ENCODE results near the gene PPM1L.

PPM1L gene

GRCh38 chr3:160806094-160806493 lies 50.1 kb downstream of the PPM1L start:
- TF ChIP-seq, protein P1, sequence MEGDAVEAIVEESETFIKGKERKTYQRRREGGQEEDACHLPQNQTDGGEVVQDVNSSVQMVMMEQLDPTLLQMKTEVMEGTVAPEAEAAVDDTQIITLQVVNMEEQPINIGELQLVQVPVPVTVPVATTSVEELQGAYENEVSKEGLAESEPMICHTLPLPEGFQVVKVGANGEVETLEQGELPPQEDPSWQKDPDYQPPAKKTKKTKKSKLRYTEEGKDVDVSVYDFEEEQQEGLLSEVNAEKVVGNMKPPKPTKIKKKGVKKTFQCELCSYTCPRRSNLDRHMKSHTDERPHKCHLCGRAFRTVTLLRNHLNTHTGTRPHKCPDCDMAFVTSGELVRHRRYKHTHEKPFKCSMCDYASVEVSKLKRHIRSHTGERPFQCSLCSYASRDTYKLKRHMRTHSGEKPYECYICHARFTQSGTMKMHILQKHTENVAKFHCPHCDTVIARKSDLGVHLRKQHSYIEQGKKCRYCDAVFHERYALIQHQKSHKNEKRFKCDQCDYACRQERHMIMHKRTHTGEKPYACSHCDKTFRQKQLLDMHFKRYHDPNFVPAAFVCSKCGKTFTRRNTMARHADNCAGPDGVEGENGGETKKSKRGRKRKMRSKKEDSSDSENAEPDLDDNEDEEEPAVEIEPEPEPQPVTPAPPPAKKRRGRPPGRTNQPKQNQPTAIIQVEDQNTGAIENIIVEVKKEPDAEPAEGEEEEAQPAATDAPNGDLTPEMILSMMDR (conservative IDR thresholded peaks at IDR 0.05; ENCODE audit: low read length), result no peak
- no peak for DNase-seq (ENCODE audit: low read depth)
- no peak overlapping the region for H3K4me3 ChIP-seq (ENCODE audit: low read length)

DNA sequence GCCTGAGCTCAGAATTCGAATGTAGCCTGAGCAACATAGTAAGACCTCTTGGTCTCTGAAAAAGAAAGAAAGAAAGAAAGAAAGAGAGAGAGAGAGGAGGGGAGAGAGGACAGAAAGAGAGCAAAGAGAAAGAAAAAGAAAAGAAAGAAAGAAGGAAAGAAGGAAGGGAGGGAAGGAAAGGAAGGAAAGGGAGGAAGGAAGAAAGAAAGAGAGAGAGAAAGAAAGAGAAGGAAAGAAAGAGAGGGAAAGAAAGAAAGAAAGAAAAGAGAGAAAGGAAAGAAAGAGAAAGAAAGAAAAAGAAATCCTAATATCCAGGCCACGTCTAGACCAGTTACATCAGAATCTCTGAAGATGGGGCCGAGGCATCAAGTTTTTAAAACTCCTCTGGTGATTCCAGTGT lies 50.7 kb downstream of the PPM1L start:
- H3K4me3 ChIP-seq (ENCODE audit: low read length), result no peak overlapping the region
- DNase-seq (ENCODE audit: low read depth), result no peak
- TF ChIP-seq, protein P1 (conservative IDR thresholded peaks at IDR 0.05; ENCODE audit: low read length), result no peak

GRCh38 chr3:160808838-160809237 lies 52.8 kb downstream of the PPM1L start:
- H3K4me3 ChIP-seq (ENCODE audit: low read length), result no peak overlapping the region
- TF ChIP-seq, protein P1 (conservative IDR thresholded peaks at IDR 0.05; ENCODE audit: low read length), result no peak
- DNase-seq (ENCODE audit: low read depth), result no peak

DNA sequence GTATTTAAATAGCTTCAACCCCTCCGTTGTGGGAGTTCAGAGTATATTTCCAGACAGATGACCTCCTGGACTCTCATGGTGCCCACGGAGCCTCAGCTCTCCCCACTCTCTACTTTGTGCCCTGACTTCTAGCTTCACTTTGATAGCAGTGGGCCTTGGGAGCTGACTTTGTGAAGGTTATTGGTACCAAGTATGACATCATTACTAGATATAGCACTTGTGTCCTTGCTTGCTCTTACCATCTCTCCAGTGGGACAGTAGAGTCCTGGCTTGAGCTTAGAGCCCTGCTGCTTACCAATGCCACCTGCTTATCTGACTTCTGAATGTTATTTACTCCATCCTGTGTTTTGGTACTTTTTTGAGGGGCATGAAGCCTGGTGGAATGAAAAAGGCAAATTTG lies 53.4 kb downstream of the PPM1L start:
- TF ChIP-seq, protein P1 (conservative IDR thresholded peaks at IDR 0.05; ENCODE audit: low read length), result no peak

DNA sequence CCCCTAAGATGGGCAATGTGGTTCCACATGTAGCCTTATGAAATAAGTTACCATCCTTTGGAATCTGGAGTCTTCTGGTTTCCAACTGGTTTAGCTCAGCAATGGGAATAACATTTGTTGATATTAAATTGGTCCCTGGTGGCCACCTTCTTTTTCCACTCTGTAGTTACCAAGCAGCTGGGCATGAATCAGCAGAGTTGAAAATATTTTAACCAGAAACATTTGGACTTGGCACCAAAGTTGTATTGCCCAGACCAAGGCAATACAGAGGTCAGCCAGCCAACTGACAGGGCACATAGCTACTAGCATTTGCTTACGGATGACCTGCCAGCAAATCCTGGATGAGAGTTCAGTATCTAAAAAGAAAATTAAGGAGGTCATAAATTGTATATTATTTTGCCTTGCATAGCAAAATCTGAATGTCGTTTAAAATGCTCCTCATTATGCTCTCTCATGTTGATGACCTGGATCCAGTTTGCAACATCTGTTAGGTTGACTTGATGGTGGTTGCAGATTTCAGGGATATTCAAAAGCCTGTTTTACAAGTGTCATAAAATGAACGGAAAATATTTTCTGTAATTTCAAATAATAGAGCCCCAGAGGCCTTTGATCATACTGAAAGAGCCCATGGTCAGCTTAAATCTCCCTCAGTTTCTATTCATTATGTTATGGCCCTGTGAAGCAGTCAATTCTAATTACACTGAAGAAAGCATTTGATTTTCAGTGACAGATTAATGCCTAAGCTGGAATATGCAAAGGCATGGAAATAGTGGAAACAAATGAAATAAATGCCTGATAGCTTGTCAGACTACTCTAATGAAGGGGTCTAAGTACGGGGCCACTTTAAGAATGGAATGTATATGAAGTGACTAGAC lies 54.6 kb downstream of the PPM1L start:
- TF ChIP-seq, protein P1 (conservative IDR thresholded peaks at IDR 0.05; ENCODE audit: low read length), result no peak
- peak; percentile 48 for DNase-seq (ENCODE audit: low read depth)
- no peak overlapping the region for H3K4me3 ChIP-seq (ENCODE audit: low read length)

More for the DNA sequence above, 53.4 kb downstream of the PPM1L start:
- DNase-seq (ENCODE audit: low read depth), result no peak
- no peak overlapping the region for H3K4me3 ChIP-seq (ENCODE audit: low read length)

GRCh38 chr3:160811237-160811548 lies 55.2 kb downstream of the PPM1L start:
- no peak for DNase-seq (ENCODE audit: low read depth)
- no peak overlapping the region for H3K4me3 ChIP-seq (ENCODE audit: low read length)
- TF ChIP-seq, protein P1 (conservative IDR thresholded peaks at IDR 0.05; ENCODE audit: low read length), result no peak

DNA sequence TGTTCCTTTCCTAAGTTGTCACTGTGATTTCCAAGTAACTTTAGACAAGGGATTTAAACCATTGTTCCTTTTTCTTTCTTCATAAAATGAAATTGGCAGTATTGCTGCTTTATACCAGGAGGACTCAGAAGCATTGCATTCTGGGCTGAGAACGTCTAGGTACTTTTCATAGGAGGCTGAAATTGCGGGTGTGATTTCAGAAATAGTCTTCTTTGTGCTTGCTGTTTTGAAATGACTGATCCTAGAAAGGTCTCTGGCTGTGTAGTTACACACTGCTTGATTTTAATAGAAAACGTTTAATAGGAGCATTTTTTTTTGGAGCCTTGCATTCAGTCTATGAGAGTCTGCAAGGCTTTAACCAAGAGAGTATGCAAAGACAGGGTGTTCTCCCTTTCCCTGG lies 56.3 kb downstream of the PPM1L start:
- TF ChIP-seq, protein P1 (conservative IDR thresholded peaks at IDR 0.05; ENCODE audit: low read length), result no peak
- H3K4me3 ChIP-seq (ENCODE audit: low read length), result no peak overlapping the region
- no peak for DNase-seq (ENCODE audit: low read depth)

Data from AG10803 (cell line).